ENCODE results near the gene TERT.
"Not testable (repeated sequence)": the region's sequence is repeated elsewhere in the genome, so short reads cannot be mapped to it uniquely, and the experiment has no call there.

The TERT gene

DNA sequence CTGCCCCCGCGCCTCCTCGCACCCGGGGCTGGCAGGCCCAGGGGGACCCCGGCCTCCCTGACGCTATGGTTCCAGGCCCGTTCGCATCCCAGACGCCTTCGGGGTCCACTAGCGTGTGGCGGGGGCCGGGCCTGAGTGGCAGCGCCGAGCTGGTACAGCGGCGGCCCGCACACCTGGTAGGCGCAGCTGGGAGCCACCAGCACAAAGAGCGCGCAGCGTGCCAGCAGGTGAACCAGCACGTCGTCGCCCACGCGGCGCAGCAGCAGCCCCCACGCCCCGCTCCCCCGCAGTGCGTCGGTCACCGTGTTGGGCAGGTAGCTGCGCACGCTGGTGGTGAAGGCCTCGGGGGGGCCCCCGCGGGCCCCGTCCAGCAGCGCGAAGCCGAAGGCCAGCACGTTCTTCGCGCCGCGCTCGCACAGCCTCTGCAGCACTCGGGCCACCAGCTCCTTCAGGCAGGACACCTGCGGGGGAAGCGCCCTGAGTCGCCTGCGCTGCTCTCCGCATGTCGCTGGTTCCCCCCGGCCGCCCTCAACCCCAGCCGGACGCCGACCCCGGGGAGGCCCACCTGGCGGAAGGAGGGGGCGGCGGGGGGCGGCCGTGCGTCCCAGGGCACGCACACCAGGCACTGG, 548 bp downstream of the TERT start:
- in situ Hi-C loops (cut with MboI; ENCODE audit: low pct_unique_long_range_greater_than_20kb, low sequenced_read_pairs, unreplicated experiment), result no loop called here
- TF ChIP-seq, protein P1, sequence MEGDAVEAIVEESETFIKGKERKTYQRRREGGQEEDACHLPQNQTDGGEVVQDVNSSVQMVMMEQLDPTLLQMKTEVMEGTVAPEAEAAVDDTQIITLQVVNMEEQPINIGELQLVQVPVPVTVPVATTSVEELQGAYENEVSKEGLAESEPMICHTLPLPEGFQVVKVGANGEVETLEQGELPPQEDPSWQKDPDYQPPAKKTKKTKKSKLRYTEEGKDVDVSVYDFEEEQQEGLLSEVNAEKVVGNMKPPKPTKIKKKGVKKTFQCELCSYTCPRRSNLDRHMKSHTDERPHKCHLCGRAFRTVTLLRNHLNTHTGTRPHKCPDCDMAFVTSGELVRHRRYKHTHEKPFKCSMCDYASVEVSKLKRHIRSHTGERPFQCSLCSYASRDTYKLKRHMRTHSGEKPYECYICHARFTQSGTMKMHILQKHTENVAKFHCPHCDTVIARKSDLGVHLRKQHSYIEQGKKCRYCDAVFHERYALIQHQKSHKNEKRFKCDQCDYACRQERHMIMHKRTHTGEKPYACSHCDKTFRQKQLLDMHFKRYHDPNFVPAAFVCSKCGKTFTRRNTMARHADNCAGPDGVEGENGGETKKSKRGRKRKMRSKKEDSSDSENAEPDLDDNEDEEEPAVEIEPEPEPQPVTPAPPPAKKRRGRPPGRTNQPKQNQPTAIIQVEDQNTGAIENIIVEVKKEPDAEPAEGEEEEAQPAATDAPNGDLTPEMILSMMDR (IDR thresholded peaks at IDR 0.05; ENCODE audit: extremely low read depth, insufficient read depth, missing control alignments), result no peak
- peak; percentile 61 for DNase-seq (ENCODE audit: low spot score)

DNA sequence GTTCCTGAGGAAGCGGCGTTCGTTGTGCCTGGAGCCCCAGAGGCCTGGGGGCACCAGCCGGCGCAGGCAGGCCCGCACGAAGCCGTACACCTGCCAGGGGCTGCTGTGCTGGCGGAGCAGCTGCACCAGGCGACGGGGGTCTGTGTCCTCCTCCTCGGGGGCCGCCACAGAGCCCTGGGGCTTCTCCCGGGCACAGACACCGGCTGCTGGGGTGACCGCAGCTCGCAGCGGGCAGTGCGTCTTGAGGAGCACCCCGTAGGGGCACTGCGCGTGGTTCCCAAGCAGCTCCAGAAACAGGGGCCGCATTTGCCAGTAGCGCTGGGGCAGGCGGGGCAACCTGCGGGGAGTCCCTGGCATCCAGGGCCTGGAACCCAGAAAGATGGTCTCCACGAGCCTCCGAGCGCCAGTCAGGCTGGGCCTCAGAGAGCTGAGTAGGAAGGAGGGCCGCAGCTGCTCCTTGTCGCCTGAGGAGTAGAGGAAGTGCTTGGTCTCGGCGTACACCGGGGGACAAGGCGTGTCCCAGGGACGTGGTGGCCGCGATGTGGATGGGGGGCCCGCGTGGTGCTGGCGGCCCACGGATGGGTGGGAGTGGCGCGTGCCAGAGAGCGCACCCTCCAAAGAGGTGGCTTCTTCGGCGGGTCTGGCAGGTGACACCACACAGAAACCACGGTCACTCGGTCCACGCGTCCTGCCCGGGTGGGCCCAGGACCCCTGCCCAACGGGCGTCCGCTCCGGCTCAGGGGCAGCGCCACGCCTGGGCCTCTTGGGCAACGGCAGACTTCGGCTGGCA, 1.3 kb downstream of the TERT start:
- TF ChIP-seq, protein P1 (IDR thresholded peaks at IDR 0.05; ENCODE audit: extremely low read depth, insufficient read depth, missing control alignments), result no peak
- no peak for DNase-seq (ENCODE audit: low spot score)
- in situ Hi-C loops (cut with MboI; ENCODE audit: low pct_unique_long_range_greater_than_20kb, low sequenced_read_pairs, unreplicated experiment), result no loop called here

DNA sequence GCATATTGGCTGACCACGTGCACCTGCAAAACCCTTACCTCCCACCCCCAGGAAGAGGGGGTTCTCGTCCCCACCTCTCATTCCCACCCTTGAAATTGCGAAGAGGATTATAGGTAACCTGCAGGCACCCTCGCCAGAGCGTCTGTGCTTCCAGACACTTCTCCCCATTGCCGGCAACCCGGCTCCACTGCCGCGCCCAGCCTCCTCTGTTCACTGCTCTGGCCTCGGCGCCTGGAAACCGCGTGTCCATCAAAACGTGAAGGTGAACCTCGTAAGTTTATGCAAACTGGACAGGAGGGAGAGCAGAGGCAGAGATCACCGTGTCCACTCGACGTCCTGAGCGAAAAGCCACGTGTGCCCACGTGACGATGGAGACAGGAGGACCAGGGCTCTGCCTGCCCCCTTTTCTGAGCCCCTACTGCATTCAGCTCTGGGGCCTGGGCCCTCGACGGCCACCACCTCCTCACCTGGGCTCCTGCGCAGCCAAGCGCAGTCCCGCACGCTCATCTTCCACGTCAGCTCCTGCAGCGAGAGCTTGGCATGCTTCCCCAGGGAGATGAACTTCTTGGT, 1.9 kb downstream of the TERT start:
- in situ Hi-C loops (cut with MboI; ENCODE audit: low pct_unique_long_range_greater_than_20kb, low sequenced_read_pairs, unreplicated experiment), result no loop called here
- DNase-seq (ENCODE audit: low spot score), result no peak
- TF ChIP-seq, protein P1 (IDR thresholded peaks at IDR 0.05; ENCODE audit: extremely low read depth, insufficient read depth, missing control alignments), result no peak

DNA sequence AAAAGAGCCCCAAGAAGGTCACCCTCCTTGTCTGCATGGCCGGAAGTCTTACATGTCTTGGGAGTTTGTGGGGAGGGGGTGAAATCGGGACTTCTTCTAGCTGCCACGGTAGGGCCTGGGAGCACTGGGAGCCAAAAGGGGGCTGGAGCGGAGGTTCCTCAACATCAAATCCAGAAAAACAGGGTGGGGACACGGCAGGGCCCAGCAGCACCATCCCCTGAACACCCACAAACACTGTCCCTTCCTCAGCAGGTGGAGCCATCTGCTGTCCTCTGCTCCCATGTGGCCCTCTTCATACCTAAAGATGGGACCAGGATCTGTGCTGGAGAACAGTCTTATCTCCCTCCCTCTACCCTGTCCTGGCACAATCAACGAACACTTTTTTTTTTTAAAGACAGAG, 2.7 kb downstream of the TERT start:
- DNase-seq (ENCODE audit: low spot score), result no peak
- TF ChIP-seq, protein P1 (IDR thresholded peaks at IDR 0.05; ENCODE audit: extremely low read depth, insufficient read depth, missing control alignments), result no peak
- in situ Hi-C loops (cut with MboI; ENCODE audit: low pct_unique_long_range_greater_than_20kb, low sequenced_read_pairs, unreplicated experiment), result no loop called here

DNA sequence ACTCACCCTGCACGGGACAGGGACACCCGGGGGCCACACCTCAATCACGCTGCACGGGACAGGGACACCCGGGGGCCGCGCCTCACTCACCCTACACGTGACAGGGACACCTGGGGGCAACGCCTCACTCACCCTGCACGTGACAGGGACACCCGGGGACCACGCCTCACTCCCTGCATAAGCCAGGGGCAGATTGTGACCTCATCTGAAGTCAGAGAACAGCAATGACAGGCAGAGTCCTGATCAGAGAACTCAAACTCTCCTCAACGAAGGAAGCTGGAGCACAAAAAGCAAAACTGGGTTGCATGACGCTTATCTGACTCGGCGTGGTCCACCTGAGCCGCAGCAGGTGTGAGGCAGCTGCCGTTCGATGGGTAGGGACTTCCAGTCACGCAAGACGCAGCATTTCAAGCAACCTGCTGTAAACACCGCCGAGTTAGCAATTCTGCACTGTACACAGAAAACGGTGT, 3.2 kb downstream of the TERT start:
- DNase-seq (ENCODE audit: low spot score), result no peak
- in situ Hi-C loops (cut with MboI; ENCODE audit: low pct_unique_long_range_greater_than_20kb, low sequenced_read_pairs, unreplicated experiment), result no loop called here

DNA sequence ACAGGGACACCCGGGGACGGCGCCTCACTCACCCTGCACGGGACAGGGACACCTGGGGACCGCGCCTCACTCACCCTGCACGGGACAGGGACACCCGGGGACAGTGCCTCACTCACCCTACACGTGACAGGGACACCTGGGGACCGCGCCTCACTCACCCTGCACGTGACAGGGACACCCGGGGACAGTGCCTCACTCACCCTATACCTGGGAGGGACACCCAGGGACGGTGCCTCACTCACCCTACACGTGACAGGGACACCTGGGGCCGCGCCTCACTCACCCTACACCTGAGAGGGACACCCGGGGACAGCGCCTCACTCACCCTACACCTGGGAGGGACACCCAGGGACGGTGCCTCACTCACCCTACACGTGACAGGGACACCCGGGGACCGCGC, 3.9 kb downstream of the TERT start:
- DNase-seq (ENCODE audit: low spot score); in situ Hi-C loops (cut with MboI; ENCODE audit: low pct_unique_long_range_greater_than_20kb, low sequenced_read_pairs, unreplicated experiment): not testable (repeated sequence)

More for the DNA sequence above, 3.2 kb downstream of the TERT start:
- TF ChIP-seq, protein P1 (IDR thresholded peaks at IDR 0.05; ENCODE audit: extremely low read depth, insufficient read depth, missing control alignments), result no peak

DNA sequence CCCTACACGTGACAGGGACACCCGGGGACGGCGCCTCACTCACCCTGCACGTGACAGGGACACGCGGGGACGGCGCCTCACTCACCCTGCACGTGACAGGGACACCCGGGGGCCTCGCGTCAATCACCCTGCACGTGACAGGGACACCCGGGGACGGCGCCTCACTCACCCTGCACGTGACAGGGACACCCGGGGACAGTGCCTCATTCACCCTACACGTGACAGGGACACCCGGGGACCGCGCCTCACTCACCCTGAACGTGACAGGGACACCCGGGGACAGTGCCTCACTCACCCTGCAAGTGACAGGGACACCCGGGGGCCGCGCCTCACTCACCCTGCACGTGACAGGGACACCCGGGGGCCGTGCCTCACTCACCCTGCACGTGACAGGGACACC, 5.3 kb downstream of the TERT start:
- DNase-seq (ENCODE audit: low spot score); in situ Hi-C loops (cut with MboI; ENCODE audit: low pct_unique_long_range_greater_than_20kb, low sequenced_read_pairs, unreplicated experiment): not testable (repeated sequence)
